Activated naive CD4-positive, alpha-beta T cell treated with anti-CD3 and anti-CD28 coated beads, Interleukin-2, amount 50 U/mL, for 72 hours (primary cell): Measurements from ENCODE around the gene ATP6V0D1. TPM values are rescaled to one million over a fixed set of nuclear protein-coding genes. Genes with fewer than 3 reads are reported as not detected.

Experiments used
- ATAC-seq, 2 donors: fragments of 150-1000 bp; cut with Tn5 transposase; 2 replicates each; pipeline ENCODE4 v1.10.0; 2021; ENCODE audit warnings: mild to moderate bottlenecking in 2 of 2, moderate library complexity in 2 of 2
- DNase-seq, 2 donors: peaks; one replicate each; pipeline ENCODE4 v3.0.0; 2021 to 2022; ENCODE audit warnings: low spot score in 2 of 2
- H3K27ac Mint-ChIP-seq, 2 donors: one replicate each; pipeline ENCODE4 v1.8.0; 2022; ENCODE audit warnings: mild to moderate bottlenecking in 2 of 2, mixed read lengths in 2 of 2
- H3K36me3 Mint-ChIP-seq, 2 donors: one replicate each; pipeline ENCODE4 v1.8.0; 2022; ENCODE audit warnings: mixed read lengths in 2 of 2
- H3K9me3 Mint-ChIP-seq, 2 donors: one replicate each; pipeline ENCODE4 v1.8.0; 2022; ENCODE audit warnings: mixed read lengths in 2 of 2
- total RNA-seq, 2 donors: library from RNA; stranded (reverse); gene quantifications; one replicate each; pipeline ENCODE4 v1.2.3, GENCODE V29; 2022

Gene ATP6V0D1
- total RNA-seq, 2 donors from 2014 or later: 20.4 to 22.5 TPM

DNA sequence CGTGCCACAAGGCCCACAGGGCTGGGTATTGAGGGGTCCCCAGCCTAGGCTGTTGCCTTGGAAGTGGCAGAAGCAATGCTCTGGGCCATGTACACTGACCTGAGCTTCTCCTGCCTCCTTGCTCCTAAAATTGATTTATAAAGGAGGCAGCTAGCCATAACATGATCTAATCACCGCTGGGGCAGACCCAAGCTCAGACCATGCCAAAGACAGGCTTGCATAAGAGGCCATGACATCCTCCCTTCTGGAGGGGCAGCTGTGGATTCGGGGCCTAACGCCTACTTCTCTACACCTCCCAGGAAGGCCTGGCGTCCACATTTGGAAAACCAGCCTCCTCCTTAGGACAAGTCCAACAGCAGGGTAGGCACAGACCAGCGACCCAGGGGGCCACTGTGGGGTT lies 37.7 kb downstream of the ATP6V0D1 start:
- ATAC-seq (no peak), DNase-seq (no peak)
- Mint-ChIP-seq H3K27ac (peak overlapping the region in 1 of 2 donors; percentile 20), H3K36me3 (peaks cover 0 to 4% of the 10 kb centered on the region in 2 donors), H3K9me3 (no peaks in the 10 kb centered on the region)

DNA sequence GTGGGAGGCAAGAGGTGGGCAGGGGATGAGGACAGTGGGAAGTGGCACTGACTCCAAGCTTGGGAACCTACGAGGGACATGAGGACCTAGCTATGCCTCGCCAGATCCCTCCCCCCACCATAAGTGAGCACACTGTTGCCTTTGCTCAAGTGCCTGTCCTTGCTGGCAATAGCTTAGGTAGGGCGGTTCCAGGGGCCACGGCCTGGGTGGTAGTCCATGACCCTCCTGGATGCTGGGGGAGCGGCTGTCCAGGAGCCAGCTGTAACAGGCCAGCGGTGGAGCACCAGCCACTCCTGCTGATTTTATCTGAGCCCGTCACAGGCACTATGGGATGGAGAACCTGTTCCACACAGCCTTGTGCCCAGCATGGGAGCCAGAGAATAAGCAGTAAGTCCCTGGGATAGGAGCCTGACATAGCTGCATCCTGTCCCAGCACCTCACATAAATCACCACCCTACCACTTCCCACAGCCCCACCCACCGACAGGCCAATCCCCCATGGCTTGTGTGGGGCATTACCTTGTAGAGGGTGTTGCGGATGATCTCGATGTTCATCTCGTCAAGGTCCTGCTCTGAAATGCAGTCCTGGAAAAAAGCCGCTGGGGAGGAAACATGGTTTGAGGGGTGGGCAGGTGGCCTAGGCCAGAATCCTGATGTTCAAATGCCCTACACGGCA lies 38.2 kb downstream of the ATP6V0D1 start:
- Mint-ChIP-seq H3K27ac (no peak overlapping the region), H3K36me3 (peaks cover 0 to 4% of the 10 kb centered on the region in 2 donors), H3K9me3 (no peaks in the 10 kb centered on the region)
- DNase-seq (no peak), ATAC-seq (no peak)

DNA sequence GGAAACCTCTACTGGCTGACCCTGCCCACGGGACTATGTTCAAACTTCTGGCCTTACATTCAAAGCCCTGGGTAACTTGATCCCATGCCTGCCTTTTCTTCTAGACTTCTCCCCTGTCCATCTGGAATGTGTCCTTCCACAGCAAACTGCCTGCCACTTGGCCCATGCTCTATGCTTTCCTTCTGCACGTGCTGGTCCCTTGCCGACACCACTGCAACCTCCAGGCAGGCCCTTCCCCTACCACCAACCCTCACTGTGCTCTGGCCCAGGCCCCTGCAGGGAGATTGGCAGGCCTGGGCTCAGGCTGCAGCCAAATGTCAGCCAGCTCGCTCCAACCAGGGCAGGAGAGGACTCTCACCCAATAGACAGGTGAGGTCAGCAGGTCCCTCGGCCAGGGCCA lies 39.0 kb downstream of the ATP6V0D1 start:
- ATAC-seq (no peak), DNase-seq (no peak)
- Mint-ChIP-seq H3K36me3 (peaks cover 0 to 4% of the 10 kb centered on the region in 2 donors), H3K9me3 (no peaks in the 10 kb centered on the region), H3K27ac (peak overlapping the region in 1 of 2 donors; percentile 79)

DNA sequence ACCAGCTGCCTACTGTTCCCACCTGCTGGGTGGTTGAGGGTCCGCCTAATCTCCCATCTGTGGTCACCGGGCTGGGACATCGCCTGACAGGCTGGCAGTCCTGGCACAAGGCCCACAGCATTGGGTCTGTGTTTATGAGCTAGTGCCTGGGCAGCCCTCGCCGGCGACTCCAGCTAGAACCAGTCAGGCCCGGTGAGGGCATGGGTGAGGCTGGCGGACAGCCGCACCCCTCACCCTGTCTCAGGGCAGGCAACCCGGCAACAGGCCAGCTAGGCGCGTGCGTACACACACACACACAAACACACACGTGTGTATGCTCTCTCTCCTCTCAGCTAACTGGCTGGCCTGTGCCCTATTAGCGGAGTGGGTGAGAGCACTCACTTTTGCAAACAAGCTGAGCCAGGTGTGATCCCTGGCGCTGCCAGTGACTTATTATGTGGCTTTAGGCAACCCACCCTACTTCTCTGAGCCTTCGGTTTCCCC lies 39.6 kb downstream of the ATP6V0D1 start:
- no peak for ATAC-seq
- no peak for DNase-seq
- no peaks in the 10 kb centered on the region for H3K9me3 Mint-ChIP-seq
- no peak overlapping the region for H3K27ac Mint-ChIP-seq
- H3K36me3 Mint-ChIP-seq: peaks cover 0 to 4% of the 10 kb centered on the region in 2 donors

DNA sequence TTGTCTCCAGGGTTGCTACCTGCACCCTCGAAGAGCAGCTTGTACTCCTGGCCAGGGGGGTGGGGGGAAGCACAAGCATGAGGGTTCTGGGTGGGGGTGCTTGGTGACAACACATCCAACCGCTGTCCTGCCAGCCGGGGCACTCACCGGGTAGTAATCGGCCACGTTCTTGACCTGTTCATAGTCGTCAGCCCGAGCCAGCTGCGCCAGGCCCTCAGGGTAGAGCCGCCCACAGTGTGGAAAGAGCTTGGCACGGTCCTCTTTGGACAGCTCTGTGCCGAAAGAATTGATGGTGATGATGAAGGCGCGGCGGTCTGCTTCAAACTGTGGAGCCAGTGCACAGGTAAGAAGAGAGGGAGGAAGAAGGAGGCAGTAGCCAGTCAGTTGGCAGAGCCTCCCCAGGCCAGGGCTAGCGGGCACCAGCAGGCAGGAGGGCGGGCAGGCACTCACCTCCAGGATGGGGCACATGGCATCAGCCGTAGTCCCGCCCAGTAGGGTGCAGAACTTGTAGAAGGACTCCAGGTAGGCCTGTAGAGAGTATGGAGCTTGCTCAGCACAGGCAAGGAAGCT lies 42.0 kb downstream of the ATP6V0D1 start:
- no peak for ATAC-seq
- H3K27ac Mint-ChIP-seq: no peak overlapping the region
- no peak for DNase-seq
- peaks cover 0 to 4% of the 10 kb centered on the region in 2 donors for H3K36me3 Mint-ChIP-seq
- H3K9me3 Mint-ChIP-seq: no peaks in the 10 kb centered on the region

DNA sequence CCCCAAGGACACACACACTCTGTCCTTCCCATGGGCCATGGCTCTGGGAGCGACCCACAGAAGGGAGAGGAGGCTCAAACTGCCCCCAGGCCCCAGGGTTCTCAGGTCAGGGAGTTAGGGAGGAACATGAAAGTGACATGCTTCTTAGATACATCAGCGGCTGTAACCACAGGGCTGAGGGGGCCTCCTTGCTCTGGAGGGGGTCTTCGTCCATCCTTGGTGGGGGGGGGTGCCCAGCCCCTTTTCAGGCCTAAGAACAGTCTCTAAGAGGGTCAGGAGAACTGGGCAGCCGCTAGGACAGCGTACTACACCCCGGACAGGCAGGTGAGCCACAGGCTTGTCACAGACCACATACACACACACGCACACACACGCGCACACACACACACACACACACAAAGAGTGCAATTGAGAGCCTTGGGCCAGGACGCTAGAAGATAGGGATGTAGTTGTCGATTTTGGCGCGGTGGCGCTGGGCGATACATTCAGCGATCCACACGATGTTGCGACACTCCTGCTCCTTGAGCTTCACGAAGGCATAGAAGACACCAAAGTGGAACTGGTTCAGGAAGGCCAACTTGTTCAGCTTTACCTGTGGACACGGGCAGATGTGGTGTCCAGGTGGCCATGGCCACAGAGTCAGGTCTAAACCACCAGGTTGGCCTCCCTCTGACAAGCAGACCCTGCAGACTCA lies 42.7 kb downstream of the ATP6V0D1 start:
- DNase-seq (no peak), ATAC-seq (no peak)
- H3K36me3 Mint-ChIP-seq: peaks cover 0 to 4% of the 10 kb centered on the region in 2 donors
- H3K9me3 Mint-ChIP-seq: no peaks in the 10 kb centered on the region
- peak overlapping the region in 1 of 2 donors; percentile 4 for H3K27ac Mint-ChIP-seq

DNA sequence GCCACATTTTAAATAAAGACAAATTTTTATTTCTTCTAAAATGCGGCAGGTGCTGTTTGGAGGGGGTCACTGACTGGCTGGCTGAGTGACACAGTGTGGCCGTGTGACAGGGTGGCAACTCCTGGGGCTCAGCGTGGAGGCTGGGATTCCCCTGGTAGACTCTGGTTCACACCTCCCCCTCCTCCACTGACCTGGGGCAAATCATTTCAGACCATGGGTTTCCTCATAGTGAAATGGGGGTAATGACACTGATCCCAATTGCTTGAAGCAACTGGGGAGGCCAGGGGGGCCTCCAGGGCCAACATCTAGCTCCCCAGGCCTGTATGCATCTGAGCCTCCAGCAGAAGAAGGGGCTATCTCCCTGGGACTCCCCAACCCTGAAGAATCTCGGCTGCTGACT lies 43.4 kb downstream of the ATP6V0D1 start:
- no peak for DNase-seq
- peak; percentile 42 to 47 for ATAC-seq
- Mint-ChIP-seq H3K27ac (peak overlapping the region in 1 of 2 donors; percentile 4), H3K9me3 (no peaks in the 10 kb centered on the region), H3K36me3 (peaks cover 0 to 4% of the 10 kb centered on the region in 2 donors)

DNA sequence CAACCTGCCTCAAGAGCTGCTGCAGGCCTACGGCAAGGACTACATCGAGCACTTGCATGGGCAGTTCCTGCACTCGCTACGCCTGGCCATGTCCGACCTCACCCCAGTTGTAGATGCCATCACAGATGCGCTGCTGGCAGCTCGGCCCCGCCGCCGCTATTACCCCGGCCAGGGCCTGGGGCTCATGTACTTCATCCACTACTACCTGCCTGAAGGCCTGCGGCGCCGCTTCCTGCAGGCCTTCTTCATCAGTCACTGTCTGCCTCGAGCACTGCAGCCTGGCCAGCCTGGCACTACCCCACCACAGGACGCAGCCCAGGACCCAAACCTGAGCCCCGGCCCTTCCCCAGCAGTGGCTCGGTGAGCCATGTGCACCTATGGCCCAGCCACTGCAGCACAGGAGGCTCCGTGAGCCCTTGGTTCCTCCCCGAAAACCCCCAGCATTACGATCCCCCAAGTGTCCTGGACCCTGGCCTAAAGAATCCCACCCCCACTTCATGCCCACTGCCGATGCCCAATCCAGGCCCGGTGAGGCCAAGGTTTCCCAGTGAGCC lies 44.2 kb downstream of the ATP6V0D1 start:
- Mint-ChIP-seq H3K36me3 (peaks cover 0 to 4% of the 10 kb centered on the region in 2 donors), H3K9me3 (no peaks in the 10 kb centered on the region), H3K27ac (no peak overlapping the region)
- DNase-seq: no peak
- no peak for ATAC-seq

DNA sequence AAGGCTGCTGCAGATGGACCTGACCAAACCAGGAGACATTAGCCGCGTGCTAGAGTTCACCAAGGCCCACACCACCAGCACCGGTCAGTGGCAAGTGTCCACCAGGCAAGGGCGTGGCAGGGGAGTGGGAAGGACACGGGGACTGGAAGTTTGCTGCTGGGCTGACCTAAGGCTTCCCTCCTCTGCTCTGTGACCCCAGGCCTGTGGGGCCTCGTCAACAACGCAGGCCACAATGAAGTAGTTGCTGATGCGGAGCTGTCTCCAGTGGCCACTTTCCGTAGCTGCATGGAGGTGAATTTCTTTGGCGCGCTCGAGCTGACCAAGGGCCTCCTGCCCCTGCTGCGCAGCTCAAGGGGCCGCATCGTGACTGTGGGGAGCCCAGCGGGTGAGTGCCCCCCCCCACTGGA lies 45.2 kb downstream of the ATP6V0D1 start:
- Mint-ChIP-seq H3K9me3 (no peaks in the 10 kb centered on the region), H3K36me3 (peaks cover 0 to 4% of the 10 kb centered on the region in 2 donors), H3K27ac (no peak overlapping the region)
- DNase-seq: no peak
- ATAC-seq: no peak

DNA sequence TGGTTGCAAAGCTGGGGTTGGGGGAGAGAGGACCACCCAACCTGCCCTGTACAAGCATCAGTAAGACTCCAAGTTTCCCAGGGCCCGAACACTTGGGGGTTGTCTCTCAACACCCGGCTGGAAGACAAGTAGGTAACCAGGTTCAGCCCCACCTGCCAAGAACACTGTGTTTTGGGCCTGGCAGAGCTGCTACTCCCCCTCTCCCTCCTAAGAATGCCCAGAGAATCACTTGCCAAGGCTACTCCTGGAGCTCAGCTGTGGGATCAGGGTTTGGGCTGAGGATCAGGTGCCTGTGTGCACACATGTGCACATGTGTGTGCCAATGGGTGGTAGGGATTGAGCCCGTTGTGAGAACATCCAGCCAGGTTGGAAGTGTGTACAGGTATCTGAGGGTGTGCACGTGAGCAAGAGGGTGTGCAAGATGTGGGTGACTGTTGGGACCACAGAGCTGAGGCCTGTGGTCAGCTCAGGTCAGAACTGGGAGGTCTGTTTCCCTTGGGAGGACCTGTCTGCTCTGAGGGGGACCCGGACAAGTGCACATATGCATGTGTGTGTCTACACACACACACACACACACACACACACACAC lies 47.7 kb downstream of the ATP6V0D1 start:
- Mint-ChIP-seq H3K27ac (no peak overlapping the region), H3K36me3 (no peaks in the 10 kb centered on the region), H3K9me3 (no peaks in the 10 kb centered on the region)
- no peak for ATAC-seq
- DNase-seq: no peak

DNA sequence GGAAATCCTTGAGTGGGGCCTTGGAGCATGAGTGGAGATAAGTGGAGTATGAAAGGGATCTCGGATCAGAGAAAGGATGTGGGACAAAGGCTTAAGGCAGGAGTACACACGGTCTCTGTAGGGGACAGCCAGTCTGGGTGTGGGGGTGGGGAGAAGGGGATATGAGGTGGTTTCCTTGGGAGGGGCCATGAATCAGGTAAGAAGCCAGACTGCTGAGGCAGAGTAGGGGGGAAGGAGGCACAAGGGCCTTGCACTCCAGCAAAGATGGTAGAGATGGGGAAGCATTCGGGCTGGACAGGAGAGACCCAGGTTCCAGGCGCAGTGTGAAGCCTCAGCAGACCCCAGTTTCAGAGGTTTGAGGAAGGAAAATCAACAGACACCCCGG lies 48.5 kb downstream of the ATP6V0D1 start:
- H3K36me3 Mint-ChIP-seq: no peaks in the 10 kb centered on the region
- ATAC-seq: no peak
- no peak for DNase-seq
- no peak overlapping the region for H3K27ac Mint-ChIP-seq
- no peaks in the 10 kb centered on the region for H3K9me3 Mint-ChIP-seq

DNA sequence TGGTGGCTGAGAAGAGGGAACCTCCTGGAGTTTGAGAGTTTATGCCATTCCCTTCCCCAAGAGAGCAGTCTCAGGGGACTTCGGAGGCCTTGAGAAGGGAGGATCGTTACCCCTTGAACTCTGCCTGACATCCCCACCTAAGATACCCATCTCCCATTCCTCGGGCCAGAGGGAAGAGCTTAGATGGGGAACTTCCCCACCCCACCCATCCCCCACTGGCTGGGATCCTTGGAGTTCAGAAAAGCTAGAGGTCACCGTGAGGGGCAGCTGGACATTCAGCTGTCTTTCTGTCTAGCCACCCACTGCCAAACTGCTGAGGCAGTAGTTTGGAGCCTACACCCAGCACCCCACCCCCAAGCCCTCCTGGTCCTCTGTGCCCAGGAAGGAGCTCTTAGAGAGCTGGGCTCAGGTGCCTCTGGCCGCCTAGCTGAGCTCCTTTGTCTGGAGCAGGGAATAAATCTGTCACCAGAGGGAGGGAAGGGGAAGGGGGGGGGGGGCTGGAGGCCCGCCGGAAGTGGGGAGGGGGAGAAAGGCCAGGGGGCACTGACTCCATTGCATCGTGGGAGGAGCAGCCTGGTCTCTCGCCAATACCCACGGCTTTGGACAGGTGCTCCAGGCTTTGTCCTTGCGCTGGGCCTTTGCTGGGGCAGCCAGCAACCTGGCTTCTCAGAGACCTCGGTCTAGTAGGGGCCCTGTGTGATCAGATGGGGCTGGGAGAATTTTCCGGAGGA lies 49.0 kb downstream of the ATP6V0D1 start:
- Mint-ChIP-seq H3K27ac (no peak overlapping the region), H3K36me3 (no peaks in the 10 kb centered on the region), H3K9me3 (no peaks in the 10 kb centered on the region)
- no peak for ATAC-seq
- DNase-seq: no peak

DNA sequence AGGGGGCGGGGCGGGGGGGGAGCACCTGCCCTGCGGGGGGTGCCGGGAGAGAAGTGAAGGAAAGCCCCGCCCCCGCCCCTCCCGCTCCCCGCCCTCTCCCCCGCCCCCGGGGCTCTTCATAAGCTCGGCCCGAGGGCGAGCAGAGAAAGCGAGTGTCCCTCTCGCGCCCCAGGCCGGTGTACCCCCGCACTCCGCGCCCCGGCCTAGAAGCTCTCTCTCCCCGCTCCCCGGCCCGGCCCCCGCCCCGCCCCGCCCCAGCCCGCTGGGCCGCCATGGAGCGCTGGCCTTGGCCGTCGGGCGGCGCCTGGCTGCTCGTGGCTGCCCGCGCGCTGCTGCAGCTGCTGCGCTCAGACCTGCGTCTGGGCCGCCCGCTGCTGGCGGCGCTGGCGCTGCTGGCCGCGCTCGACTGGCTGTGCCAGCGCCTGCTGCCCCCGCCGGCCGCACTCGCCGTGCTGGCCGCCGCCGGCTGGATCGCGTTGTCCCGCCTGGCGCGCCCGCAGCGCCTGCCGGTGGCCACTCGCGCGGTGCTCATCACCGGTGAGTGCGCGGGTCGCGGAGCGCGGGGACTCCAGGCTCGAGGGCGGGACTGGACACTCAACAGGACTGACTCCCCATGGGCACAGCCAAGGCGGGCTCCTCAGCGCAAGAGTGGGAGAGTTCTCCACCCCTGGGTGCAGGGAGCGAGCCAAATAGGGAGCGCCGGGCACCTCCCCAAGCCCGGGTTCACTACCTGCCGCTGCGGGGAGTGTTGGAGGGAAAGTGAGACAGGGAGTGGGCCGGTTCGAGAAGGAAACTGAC lies 49.8 kb downstream of the ATP6V0D1 start, which contains the start of gene HSD11B2:
Gene HSD11B2 (plus strand): TSS at position 145 of the 798 bp plus-strand sequence. CDS start 128 bp downstream, at position 273.
- no peaks in the 10 kb centered on the region for H3K9me3 Mint-ChIP-seq
- H3K36me3 Mint-ChIP-seq: no peaks in the 10 kb centered on the region
- H3K27ac Mint-ChIP-seq: no peak within 1 kb of the TSS
- ATAC-seq (peak; percentile 63 to 65), DNase-seq (peak in 1 of 2 donors; percentile 40)

DNA sequence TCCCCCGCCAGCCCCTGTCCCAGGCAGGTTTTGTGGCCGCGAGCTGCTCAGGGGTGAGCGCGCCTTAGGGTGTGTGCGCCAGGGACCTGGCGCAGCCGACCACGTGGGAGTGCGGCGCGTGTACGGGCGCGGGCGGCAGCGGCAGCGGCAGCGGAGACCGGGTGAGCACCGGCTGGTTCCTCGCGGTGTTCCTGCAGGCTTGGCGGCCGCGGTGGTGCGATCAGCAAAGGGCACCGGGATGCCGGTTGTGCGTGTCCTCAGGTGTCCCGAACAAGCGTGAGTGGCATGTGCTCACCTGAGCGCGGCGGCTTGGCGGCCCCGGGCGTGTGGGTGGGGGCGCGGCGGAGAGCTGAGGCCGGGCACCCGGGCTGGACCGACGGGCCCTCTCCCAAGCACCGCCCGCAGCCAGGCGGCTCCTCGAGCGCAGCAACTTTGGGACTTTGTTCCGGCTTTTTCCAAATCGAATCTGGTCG lies 50.4 kb downstream of the ATP6V0D1 start:
- ATAC-seq (peak; percentile 33 to 50), DNase-seq (peak in 1 of 2 donors; percentile 44)
- Mint-ChIP-seq H3K36me3 (no peaks in the 10 kb centered on the region), H3K27ac (no peak overlapping the region), H3K9me3 (no peaks in the 10 kb centered on the region)

DNA sequence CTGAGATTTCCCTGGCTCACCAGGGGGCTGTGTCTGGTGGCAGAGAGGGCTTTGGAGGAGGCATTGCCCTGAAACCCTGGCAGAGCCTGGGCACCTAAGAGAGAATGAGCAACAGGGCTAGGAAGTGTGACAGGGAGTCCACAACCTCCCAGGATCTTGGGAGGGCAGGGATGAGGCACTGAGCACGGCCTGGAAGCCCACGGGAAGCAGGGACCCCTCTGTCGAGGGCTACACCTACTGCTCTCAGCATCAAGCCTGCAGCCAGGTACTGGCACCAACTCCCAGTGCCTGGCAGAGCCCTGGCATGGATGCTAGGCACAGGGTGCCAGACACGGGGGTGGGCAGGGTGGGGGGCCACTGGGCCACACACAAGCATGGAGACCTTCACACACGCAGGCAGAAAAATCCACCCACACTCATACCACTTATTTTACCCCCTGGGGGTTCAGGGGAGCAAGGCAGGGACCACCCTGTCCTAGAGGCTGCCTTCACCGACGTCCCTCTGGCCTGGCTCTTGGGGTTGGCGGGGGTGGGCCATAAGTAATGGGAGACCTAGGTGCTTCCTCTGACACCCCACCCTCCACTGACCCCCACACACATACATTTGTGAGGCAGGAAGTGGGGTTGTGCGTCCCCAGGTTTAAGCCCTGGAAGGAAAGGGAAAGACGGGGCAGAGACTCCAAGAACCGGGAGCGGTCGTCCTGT lies 51.0 kb downstream of the ATP6V0D1 start:
- H3K36me3 Mint-ChIP-seq: no peaks in the 10 kb centered on the region
- no peaks in the 10 kb centered on the region for H3K9me3 Mint-ChIP-seq
- DNase-seq (no peak), ATAC-seq (no peak)
- H3K27ac Mint-ChIP-seq: no peak overlapping the region
